ENCODE results near the gene ZNRF3.
"Not testable (repeated sequence)": the region's sequence is repeated elsewhere in the genome, so short reads cannot be mapped to it uniquely, and the experiment has no call there.

Gene ZNRF3

DNA sequence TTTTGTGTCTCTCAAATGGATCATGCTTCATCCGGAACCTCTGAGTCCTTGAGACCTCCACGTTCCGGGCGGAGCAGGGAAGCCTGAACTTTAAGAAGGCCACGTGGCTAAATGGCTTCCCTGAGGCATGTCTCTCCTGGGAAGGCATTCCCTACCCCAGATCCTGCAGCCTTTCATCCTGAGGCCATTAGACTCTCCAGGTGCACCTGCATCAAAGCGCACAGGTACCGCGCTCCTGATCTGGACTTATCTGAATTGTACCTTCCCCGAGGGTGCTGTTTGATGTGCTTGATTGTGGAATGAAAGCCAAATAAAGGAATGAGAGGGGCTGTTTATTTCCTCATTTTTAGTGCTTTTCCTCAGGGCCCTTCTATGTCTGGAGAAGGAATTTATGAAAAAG lies 155.8 kb downstream of the ZNRF3 start:
- DNase-seq: no peak

DNA sequence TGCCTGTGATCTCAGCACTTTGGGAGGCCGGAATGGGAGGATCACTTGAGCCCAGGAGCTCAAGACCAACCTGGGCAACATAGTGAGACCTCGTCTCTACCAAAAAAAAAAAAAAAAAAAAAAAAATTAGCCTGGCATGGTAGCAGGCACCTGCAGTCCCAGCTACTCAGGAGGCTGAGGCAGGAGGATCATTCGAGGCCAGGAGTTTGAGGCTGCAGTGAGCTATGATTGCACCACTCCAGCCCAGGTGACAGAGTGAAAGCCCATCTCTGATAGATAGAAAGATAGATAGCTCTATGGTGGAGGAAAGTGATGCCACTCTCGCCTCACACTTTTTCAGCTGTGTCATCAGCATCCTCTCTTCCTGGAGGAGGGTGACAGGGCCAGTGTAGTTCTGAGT lies 156.3 kb downstream of the ZNRF3 start:
- DNase-seq: not testable (repeated sequence)

DNA sequence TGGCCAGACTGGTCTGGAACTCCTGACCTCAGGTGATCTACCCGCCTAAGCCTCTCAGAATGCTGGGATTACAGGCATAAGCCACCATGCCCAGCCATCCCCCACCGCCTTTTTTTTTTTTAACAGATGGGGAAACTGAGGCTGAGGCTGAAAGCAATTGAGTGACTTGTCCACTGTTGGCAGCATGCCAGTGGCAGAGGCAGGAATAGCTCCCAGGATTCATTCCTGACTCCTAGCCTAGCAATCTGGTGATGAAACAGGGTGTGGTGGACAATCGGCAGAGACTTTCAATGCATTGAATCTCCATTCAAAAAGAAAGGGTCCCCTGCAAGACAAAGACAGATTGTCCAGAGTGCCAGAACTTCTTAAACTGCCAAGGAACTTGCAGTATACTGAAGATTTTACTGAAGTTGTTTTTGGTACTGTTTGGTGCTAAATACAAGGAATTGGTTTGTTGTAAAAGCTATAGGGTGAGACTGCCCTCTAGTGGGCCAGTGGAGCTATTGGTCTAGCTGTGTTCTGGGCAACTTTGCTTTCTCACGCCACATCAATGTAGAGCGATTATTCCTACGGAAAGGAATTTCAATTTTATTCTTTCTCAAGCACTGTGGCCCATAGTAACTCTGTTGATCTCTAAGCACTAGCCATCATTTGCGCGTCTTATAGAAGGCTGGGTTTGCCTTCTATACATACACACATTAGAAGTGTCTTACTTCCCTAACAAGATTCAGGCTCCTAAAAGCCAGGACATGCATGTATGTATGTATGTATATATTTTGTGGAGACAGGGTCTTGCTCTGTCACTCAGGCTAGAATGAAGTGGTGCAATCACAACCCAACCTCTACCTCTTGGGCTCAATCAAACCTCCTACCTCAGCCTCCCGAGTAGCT lies 157.3 kb downstream of the ZNRF3 start:
- peak in 10 of 14 donors; percentile 19 to 62 (median 34) for DNase-seq

DNA sequence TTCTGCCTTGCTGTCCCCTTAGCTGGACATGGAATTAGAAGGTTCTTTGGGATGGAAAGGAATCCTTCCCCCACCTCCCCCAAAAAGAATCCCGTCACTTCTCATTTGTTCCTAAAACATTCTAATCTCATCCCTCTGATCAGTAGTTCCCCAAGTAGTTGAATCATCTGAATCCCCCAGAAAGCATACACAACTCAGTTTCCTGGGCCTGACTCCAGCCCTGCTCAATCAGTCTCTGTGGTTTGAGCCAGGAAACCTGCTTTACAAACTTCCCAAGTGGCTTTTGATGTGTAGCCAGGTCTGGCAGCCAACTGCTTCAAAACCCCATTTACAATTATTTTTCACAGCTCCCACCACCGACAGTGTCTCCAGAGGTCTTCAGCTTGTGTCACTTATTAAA lies 158.0 kb downstream of the ZNRF3 start:
- peak in 3 of 14 donors; percentile 9 to 49 (median 13) for DNase-seq

DNA sequence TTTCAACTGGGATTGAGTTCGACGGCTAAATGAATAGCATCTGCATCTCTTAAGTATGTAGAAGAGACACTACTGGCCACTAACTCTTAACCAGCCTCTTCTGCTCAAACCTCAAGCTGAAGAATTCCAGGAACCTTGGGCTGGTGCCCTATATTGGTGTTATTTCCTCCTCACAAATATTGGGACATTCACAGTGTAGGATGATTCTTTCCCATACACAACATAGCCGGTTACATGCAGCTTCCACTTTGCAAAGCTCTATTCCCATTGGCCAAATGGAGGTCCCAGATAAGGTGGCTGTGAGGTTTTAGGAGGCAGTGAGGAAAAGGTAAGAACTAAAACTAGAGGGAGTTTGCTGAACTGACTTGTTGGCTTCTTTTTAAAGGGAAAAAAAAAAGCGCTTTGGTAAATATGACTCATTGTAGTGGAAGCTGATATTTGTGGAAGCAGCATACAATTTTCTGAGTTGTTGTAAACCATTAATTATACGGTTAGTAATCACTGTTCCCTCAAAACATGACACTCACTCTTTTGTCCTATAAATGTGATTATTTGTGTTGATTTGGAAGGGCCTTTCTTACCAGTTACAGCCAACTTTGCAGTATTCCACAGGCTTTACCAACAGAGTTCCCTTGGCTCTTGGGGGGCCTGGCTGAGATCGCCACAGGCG lies 160.7 kb downstream of the ZNRF3 start:
- DNase-seq: no peak

DNA sequence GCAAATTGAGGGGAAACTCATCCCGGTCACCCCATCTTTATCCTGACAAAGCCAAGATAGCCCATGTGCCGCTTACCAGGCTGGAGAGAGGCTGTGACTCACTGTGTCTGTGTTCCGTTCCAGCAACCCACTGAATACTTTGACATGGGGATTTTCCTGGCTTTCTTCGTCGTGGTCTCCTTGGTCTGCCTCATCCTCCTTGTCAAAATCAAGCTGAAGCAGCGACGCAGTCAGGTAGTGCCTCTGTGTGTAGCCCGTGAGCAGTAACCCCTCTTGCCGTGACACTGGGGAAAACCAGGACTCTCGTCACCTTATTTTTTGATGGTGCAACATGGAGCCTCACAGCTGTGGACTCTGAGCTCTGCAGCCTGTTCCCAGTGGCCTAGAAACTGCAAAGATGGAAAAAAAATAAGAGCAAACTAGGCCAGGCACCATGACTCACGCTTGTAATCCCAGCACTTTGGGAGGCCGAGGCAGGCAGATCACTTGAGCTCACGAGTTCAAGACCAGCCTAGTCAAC lies 161.3 kb downstream of the ZNRF3 start:
- DNase-seq: peak in 1 of 14 donors; percentile 37

DNA sequence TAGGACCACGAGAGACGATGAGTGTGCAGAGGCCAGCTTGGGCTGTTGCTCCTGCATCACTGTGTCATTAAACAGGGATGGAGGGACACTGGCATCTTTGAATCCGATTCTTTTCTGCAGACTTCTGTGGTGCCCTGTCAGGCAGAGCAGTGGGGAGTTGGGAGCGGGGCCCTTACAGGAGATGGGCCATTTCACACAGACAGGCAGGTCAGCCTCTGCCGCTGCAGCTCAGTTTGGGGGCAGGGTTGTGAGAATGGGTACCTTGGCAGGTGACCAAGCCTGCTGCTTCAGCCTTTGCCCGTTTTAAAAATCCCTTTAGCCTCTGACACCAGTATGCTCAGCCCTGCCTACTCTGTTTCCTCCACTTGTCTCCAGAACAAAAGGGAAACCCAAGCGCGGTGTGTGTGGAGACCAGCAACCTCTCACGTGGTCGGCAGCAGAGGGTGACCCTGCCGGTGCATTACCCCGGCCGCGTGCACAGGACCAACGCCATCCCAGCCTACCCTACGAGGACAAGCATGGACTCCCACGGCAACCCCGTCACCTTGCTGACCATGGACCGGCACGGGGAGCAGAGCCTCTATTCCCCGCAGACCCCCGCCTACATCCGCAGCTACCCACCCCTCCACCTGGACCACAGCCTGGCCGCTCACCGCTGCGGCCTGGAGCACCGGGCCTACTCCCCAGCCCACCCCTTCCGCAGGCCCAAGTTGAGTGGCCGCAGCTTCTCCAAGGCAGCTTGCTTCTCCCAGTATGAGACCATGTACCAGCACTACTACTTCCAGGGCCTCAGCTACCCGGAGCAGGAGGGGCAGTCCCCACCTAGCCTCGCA lies 165.7 kb downstream of the ZNRF3 start:
- DNase-seq: no peak

DNA sequence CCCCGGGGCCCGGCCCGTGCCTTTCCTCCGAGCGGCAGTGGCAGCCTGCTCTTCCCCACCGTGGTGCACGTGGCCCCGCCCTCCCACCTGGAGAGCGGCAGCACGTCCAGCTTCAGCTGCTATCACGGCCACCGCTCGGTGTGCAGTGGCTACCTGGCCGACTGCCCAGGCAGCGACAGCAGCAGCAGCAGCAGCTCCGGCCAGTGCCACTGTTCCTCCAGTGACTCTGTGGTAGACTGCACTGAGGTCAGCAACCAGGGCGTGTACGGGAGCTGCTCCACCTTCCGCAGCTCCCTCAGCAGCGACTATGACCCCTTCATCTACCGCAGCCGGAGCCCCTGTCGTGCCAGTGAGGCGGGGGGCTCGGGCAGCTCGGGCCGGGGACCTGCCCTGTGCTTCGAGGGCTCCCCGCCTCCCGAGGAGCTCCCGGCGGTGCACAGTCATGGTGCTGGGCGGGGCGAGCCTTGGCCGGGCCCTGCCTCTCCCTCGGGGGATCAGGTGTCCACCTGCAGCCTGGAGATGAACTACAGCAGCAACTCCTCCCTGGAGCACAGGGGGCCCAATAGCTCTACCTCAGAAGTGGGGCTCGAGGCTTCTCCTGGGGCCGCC lies 166.4 kb downstream of the ZNRF3 start:
- DNase-seq: no peak

DNA sequence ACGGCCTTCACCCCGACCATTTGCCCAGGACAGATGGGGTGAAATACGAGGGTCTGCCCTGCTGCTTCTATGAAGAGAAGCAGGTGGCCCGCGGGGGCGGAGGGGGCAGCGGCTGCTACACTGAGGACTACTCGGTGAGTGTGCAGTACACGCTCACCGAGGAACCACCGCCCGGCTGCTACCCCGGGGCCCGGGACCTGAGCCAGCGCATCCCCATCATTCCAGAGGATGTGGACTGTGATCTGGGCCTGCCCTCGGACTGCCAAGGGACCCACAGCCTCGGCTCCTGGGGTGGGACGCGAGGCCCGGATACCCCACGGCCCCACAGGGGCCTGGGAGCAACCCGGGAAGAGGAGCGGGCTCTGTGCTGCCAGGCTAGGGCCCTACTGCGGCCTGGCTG lies 167.1 kb downstream of the ZNRF3 start:
- no peak for DNase-seq

DNA sequence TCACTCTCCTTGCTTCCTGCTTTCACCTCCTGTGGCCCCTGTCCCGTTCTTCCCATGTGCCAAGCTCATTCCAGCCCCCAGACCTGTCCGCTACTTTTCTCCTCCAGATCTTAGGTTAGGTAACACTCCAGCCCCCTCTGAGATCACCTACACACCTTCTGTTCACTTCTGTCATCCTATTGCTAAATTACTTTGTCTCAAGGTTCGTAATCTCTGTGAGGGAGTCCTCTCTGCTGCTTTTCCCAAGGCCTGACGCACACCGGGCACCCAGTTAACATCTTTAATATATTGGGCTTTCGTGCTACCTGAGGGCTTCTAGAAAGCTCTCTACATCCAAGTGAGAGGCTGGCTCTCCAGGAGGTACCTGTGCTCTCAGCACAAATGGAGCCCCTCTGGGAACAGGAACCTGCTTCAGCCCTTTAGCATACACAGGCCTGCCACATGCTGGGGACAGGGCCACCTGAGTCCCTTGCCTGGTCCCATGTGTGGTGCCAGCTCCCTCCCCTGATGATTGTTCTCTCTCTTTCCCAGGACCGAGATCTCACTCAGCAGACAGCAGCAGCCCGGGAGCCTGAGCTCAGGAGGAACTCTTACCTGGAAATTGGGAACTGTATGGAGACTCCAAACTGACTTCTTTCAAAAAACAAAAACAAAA lies 169.8 kb downstream of the ZNRF3 start:
- no peak for DNase-seq

DNA sequence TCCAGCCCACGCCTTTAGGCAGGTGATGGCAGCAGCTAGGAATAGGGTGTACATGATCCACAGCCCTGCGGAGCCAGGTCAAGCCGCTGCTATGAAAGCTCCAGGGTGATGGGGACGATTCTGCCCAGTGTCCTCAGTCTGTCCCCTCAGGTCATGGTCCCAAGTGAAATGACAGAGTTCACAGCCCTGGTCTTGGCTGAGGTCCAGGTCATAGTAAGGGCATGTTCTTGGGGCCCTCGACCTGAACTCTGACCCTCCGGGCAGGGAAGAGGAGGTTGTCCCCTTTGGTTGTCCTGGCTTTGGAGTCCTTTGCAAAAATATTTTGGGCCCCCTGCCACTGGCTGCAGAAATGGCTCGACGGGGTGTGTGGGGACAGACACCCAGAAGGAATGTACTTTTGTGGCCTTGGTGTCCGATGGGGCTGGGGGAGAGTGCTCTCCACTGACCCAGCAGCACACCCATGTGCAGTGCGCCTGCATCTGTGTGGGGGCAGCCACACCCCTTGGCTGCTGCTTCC lies 170.9 kb downstream of the ZNRF3 start:
- no peak for DNase-seq

DNA sequence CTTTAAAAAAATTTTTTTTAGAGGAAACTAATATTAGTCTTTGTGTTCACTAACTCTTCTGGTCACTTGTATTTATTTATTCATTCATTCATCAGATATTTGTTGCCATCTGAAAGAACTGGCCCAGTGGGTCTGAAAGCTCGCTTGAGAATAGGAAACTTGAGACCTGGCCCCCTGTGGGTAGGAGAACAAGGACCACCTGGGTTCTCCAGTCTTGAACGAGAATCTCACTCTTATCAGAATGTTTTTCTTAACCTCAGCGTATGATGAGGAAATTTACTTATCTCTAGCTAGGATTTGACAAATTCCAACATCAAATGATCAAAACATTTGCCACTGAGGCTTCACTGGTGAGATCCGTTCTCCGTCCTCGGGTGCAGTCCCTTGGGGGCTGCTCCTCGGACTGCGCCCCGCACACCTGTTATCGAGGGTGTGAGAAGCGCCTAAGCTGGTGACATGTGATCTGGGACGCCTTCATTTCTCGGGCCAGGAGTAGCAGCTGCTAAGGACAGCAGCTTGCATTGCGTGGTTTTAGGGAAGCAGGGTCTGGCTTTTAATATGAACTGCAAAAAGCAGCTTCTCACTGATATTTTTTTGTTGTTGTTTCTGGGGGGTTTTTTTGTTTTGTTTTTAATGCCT lies 171.9 kb downstream of the ZNRF3 start:
- no peak for DNase-seq

DNA sequence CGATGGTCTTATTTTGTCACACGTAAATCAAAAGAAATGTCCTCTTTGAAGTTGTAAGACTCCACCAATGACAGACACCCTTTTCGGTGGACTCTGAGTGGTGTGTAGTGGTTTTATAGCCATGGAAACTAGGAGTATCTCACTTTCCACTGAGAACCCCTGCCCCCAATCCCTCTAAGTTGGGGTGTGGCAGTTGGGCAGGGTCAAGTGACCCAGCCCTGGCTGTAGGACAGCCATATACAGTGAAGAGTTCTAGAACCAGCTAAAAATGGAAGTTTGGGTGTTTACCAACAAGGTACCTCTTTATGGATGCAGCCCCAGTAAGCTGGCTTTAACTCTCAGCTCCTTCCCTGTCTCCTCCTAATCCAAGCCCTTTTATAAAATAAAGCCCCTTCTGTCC lies 173.1 kb downstream of the ZNRF3 start:
- DNase-seq: no peak

DNA sequence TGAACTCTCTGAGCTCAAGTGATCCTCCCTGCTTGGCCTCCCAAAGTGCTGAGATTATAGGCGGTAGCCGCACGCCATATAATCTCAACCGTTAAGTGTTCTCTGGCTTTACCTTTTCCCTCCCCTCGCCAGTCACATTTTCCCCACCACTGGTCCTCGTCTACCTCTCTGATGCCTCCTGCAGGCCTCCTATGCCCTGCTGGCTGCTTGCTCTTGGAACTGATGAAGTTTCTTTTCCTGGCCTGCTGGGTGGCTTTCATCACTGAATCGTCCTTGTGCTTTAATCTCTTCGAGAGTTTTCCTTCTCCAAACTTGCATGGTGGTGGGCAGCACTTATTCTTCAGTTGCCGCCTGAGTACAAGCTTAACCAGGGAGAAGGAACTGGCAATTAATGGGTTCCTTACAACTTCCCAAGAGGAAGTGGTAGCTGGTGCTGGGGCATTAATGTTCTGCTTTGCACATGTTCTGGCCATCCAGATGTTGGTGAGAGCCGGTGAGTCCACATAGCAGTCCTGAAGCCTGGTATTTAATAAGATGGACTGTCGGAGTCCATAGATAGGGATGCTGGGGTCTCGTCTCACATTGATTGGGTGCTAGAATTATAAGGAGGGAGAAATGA lies 177.0 kb downstream of the ZNRF3 start:
- no peak for DNase-seq

DNA sequence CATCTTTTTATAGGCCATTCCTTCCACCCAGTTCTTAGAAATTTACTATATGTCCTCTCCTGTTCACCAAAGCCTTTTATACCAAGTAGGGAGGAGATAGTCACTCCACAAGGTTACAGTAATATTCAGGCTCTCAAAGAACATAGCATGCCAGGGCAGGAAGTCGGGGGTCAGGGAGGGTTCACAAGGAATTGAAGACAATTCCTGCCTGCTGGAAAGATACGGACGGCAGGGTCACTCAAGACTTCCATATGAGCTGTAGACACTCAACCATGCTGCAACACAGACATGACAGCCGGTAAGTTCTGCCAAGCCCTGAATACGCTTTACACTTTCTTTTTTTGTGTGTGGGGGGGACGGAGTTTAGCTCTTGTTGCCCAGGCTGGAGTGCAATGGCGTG lies 177.6 kb downstream of the ZNRF3 start:
- DNase-seq: no peak

DNA sequence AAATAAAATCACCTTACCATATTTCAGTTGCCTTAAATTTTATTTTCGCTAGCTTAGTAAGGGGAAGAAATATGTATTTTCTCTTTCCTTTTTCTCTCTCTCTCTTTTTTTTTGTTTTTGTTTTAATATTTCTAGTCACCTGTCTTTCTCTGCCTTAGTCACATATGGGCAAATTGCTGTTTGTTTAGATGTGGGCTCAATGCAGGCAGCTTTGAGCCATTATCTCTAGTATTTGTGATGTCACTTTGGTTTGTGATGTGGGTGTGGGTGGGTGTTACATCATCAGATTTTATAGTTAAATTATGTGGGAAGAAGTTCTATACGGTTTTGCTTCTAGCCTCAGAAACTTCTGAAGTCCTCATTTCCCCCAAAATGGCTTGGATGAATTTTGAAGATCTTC lies 178.4 kb downstream of the ZNRF3 start, which contains the start of gene C22orf31:
Gene C22orf31, minus strand, starts transcription at position 59 of the 400 bp plus-strand sequence. Its CDS starts 39 bp downstream, at position 20.
- DNase-seq: no peak

DNA sequence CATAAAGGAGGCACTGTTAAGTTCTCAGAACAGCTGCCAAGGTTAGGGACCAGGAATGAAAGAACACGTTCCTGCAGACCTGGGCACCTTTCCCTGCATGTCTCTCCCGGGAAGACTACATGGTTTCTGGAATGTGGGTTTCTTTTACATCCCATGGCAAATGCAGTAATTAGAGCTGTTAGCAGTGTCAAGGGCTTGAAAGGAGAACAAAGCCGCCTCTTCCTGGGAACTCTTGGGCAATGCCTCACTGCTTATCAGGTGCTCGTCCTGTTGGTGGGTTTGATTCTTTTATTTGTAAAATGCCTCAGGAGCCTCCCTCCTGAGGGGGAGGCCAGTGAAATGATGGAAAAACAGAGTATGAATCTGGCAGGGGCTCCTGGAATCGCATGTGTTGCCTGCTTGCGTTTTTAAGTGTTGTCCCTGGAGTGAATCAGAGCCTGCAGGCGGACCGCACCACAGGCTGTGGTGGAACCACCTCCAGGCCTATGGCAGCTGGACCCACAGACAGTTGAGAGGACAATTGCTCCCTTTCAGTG lies 179.0 kb downstream of the ZNRF3 start:
- DNase-seq: no peak

DNA sequence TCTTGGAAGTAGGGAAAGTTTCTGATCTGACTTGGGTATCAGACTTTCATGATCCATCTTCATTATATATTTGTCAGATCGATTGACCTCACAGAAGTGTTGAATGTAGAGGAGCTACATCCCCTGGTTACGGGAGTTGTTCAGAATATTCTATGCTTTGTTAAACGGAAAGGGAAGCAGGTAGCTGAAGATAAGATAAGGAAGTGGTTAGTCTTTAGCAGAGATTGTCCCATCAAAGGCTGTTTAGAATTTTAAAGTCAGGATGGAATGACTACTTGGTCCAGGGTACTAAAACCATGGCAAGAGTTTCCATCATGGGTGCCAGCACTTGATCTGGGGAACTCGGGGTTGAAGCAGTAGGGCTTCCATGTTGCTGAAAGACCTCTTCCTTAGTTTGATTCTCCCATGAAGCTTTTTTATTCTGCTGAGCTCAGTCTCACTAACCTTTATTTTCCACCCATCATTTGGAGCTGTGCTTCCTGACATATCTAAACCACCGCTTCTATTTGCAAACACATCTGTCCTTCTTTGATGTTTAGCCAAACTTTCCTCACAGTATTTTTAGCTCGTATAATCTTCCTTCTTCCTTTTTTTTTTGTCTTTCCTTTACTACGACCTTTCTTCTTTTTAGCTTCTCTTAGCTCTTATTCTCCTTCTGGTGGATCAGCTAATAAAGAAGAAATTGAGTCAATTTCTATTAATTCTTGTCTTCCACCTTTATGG lies 182.3 kb downstream of the ZNRF3 start:
- no peak for DNase-seq

DNA sequence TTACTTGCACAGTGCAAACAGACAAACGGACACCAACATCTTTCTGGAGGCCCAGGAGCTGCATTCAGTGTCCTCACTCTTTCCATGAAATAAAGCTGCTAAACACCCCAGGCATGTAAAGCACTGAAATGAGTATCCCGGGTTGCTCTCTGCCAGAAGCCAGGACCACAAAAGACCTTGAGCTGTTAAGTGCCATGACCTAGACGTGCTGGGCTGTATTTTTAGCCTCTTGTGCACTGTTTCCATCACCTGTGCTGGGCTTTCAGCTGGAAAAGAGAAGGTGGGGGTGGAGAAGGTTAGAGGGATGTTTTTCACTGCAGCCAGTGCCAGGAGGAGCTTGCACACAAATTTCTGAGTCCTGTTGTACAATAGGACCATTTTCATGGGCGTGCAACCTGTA lies 186.1 kb downstream of the ZNRF3 start:
- DNase-seq: no peak
